Measurements from ENCODE around the gene COASY.

GRCh38 chr17:42527932-42528331 is 34.0 kb upstream of the COASY start:
- TF ChIP-seq POLR2A (IDR thresholded peaks at IDR 0.05): no peak
- TF ChIP-seq, protein P1, sequence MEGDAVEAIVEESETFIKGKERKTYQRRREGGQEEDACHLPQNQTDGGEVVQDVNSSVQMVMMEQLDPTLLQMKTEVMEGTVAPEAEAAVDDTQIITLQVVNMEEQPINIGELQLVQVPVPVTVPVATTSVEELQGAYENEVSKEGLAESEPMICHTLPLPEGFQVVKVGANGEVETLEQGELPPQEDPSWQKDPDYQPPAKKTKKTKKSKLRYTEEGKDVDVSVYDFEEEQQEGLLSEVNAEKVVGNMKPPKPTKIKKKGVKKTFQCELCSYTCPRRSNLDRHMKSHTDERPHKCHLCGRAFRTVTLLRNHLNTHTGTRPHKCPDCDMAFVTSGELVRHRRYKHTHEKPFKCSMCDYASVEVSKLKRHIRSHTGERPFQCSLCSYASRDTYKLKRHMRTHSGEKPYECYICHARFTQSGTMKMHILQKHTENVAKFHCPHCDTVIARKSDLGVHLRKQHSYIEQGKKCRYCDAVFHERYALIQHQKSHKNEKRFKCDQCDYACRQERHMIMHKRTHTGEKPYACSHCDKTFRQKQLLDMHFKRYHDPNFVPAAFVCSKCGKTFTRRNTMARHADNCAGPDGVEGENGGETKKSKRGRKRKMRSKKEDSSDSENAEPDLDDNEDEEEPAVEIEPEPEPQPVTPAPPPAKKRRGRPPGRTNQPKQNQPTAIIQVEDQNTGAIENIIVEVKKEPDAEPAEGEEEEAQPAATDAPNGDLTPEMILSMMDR (IDR thresholded peaks at IDR 0.05 in 8 of 11, conservative IDR thresholded peaks at IDR 0.05 in 3 of 11): no peak
- no peak for TF ChIP-seq POLR2AphosphoS5 (IDR thresholded peaks at IDR 0.05)

Data from spleen (tissue), 7 donors.